ENCODE data around the gene TMC6. TPM values are rescaled to one million over a fixed set of nuclear protein-coding genes. Genes with fewer than 3 reads are reported as not detected.

The TMC6 gene
- total and polyA plus RNA-seq, 2 of the 13 experiments (the other 11 are each of a cell fraction or from before 2014, with no cell fraction given), result 48.4 to 99.1 TPM

GRCh38 chr17:78176548-78177025 lies 48.0 kb upstream of the TMC6 start (continued):
- no peak for TF ChIP-seq ARNT2 (CRISPR knock-in tag; IDR thresholded peaks at IDR 0.05; ENCODE audit: low read depth)
- no peak for TF ChIP-seq HOXA9 (CRISPR knock-in tag; IDR thresholded peaks at IDR 0.05; ENCODE audit: borderline replicate concordance)
- no peak for TF ChIP-seq SIN3A (IDR thresholded peaks at IDR 0.05; ENCODE audit: borderline replicate concordance, low read depth, low read length)
- no peak for TF ChIP-seq GATAD1 (CRISPR knock-in tag; IDR thresholded peaks at IDR 0.05)
- TF ChIP-seq ASH2L (IDR thresholded peaks at IDR 0.05; ENCODE audit: insufficient read length, low read depth, low read length), result no peak
- no peak for TF ChIP-seq ZNF713 (CRISPR knock-in tag; IDR thresholded peaks at IDR 0.05)
- no peak for TF ChIP-seq FOXA1 (IDR thresholded peaks at IDR 0.05)
- peak; percentile 36; the same call in 1 of the 2 replicates for TF ChIP-seq FOXA1 (CRISPR knock-in tag; IDR thresholded peaks at IDR 0.05)
- TF ChIP-seq SSRP1 (CRISPR knock-in tag; IDR thresholded peaks at IDR 0.05), result 0 out of 2 replicates have a peak, but pooled peaks have one; percentile 34
- TF ChIP-seq KDM5A (IDR thresholded peaks at IDR 0.05; ENCODE audit: borderline replicate concordance, low read length), result no peak
- TF ChIP-seq PHF5A (CRISPR knock-in tag; IDR thresholded peaks at IDR 0.05; ENCODE audit: low read depth, unreplicated experiment), result no peak
- TF ChIP-seq ZNF12 (CRISPR knock-in tag; IDR thresholded peaks at IDR 0.05), result no peak
- TF ChIP-seq ZBTB37 (CRISPR knock-in tag; IDR thresholded peaks at IDR 0.05), result no peak
- no peak for TF ChIP-seq ZNF792 (CRISPR knock-in tag; IDR thresholded peaks at IDR 0.05)
- no peak for TF ChIP-seq ERF (CRISPR knock-in tag; IDR thresholded peaks at IDR 0.05)
- TF ChIP-seq ZNF460 (CRISPR knock-in tag; IDR thresholded peaks at IDR 0.05; ENCODE audit: borderline replicate concordance), result no peak
- TF ChIP-seq ZNF281 (CRISPR knock-in tag; IDR thresholded peaks at IDR 0.05; ENCODE audit: borderline replicate concordance), result peak; percentile 16; the same call in 1 of the 2 replicates
- TF ChIP-seq ZNF441 (CRISPR knock-in tag; IDR thresholded peaks at IDR 0.05; ENCODE audit: borderline replicate concordance), result no peak
- TF ChIP-seq ZNF17 (CRISPR knock-in tag; IDR thresholded peaks at IDR 0.05), result no peak
- peak; percentile 24 for TF ChIP-seq TEAD3 (CRISPR knock-in tag; optimal IDR thresholded peaks at IDR 0.05; ENCODE audit: borderline replicate concordance)
- no peak for TF ChIP-seq ZFP36 (IDR thresholded peaks at IDR 0.05; ENCODE audit: borderline replicate concordance, low read depth, low read length, partially characterized antibody)
- TF ChIP-seq ZBTB4 (CRISPR knock-in tag; IDR thresholded peaks at IDR 0.05; ENCODE audit: borderline replicate concordance), result peak; percentile 51; the same call in 1 of the 2 replicates
- TF ChIP-seq ZBTB26 (CRISPR knock-in tag; IDR thresholded peaks at IDR 0.05; ENCODE audit: borderline replicate concordance), result no peak

Data from HepG2 (cell line).